ENCODE data around the gene ZCCHC14.
A peak's percentile ranks its signal among the peaks of the same experiment; 100 is the strongest.

ZCCHC14 gene

GRCh38 chr16:87492721-87493607 is at the start of gene ZCCHC14:
TSS of gene ZCCHC14 (minus strand) at chr16:87493024. CDS start at chr16:87492238, 786 bp downstream.
- DNase-seq (ENCODE audit: low read depth in 2 of 3, low spot score in 2 of 3) = peak; percentile 92 to 98 (median 94)

- no peak for DNase-seq (ENCODE audit: low read depth in 2 of 3, low spot score in 2 of 3)
Observed at GRCh38 chr16:87541872-87542234, 49.0 kb upstream of the ZCCHC14 start.

- no peak for DNase-seq (ENCODE audit: low read depth in 2 of 3, low spot score in 2 of 3)
Observed at GRCh38 chr16:87541147-87541871, 48.5 kb upstream of the ZCCHC14 start.

GRCh38 chr16:87540897-87541146 is 48.0 kb upstream of the ZCCHC14 start:
- no peak for DNase-seq (ENCODE audit: low read depth in 2 of 3, low spot score in 2 of 3)

- no peak for DNase-seq (ENCODE audit: low read depth in 2 of 3, low spot score in 2 of 3)
Observed at GRCh38 chr16:87540072-87540896, 47.5 kb upstream of the ZCCHC14 start.

GRCh38 chr16:87539113-87539512 is 46.3 kb upstream of the ZCCHC14 start:
- no peak for DNase-seq (ENCODE audit: low read depth in 2 of 3, low spot score in 2 of 3)

GRCh38 chr16:87538594-87538993 is 45.8 kb upstream of the ZCCHC14 start:
- DNase-seq (ENCODE audit: low read depth in 2 of 3, low spot score in 2 of 3) = no peak

GRCh38 chr16:87538160-87538559 is 45.3 kb upstream of the ZCCHC14 start:
- no peak for DNase-seq (ENCODE audit: low read depth in 2 of 3, low spot score in 2 of 3)

GRCh38 chr16:87536795-87537142 is 43.9 kb upstream of the ZCCHC14 start:
- no peak for DNase-seq (ENCODE audit: low read depth in 2 of 3, low spot score in 2 of 3)

- no peak for DNase-seq (ENCODE audit: low read depth in 2 of 3, low spot score in 2 of 3)
Observed at GRCh38 chr16:87535855-87536794, 43.3 kb upstream of the ZCCHC14 start.

GRCh38 chr16:87535457-87535854 is 42.6 kb upstream of the ZCCHC14 start:
- no peak for DNase-seq (ENCODE audit: low read depth in 2 of 3, low spot score in 2 of 3)

GRCh38 chr16:87534751-87535150 is 41.9 kb upstream of the ZCCHC14 start:
- no peak for DNase-seq (ENCODE audit: low read depth in 2 of 3, low spot score in 2 of 3)

- DNase-seq (ENCODE audit: low read depth in 2 of 3, low spot score in 2 of 3) = no peak
Observed at GRCh38 chr16:87534030-87534653, 41.3 kb upstream of the ZCCHC14 start.

GRCh38 chr16:87533061-87533460 is 40.2 kb upstream of the ZCCHC14 start:
- DNase-seq (ENCODE audit: low read depth in 2 of 3, low spot score in 2 of 3) = no peak

- DNase-seq (ENCODE audit: low read depth in 2 of 3, low spot score in 2 of 3) = no peak
Observed at GRCh38 chr16:87531418-87531817, 38.6 kb upstream of the ZCCHC14 start.

GRCh38 chr16:87528690-87529579 is 36.1 kb upstream of the ZCCHC14 start:
- no peak for DNase-seq (ENCODE audit: low read depth in 2 of 3, low spot score in 2 of 3)

GRCh38 chr16:87527055-87527724 is 34.4 kb upstream of the ZCCHC14 start:
- DNase-seq (ENCODE audit: low read depth in 2 of 3, low spot score in 2 of 3) = no peak

GRCh38 chr16:87526238-87526947 is 33.6 kb upstream of the ZCCHC14 start:
- no peak for DNase-seq (ENCODE audit: low read depth in 2 of 3, low spot score in 2 of 3)
